HepG2 (cell line): Measurements from ENCODE around the gene FIBP. TPM values are rescaled to one million over a fixed set of nuclear protein-coding genes. Genes with fewer than 3 reads are reported as not detected.

Source experiments
- CBX2 ChIP-seq, 2 experiments: fragments of 200-600 bp in 1 of 2; sonication (generic); formaldehyde crosslinking in 1 of 2; IDR thresholded peaks; 2 replicates each; pipeline versions ENCODE4 v1.7.0 to v1.8.1; 2018 to 2022; ENCODE audit warnings: low read depth in 2 of 2, low read length in 1 of 2, mild to moderate bottlenecking in 1 of 2, missing genetic modification reagents in 1 of 2
- GABPA ChIP-seq, 2 experiments: IDR thresholded peaks; 2 replicates each; pipeline ENCODE4 v1.6.1; 2011 to 2016; ENCODE audit warnings: low read depth in 2 of 2, low read length in 1 of 2, missing biosample characterization in 1 of 2, missing genetic modification characterization in 1 of 2
- PHF8 ChIP-seq: sonication (generic); formaldehyde crosslinking; IDR thresholded peaks from 2 replicates; pipeline ENCODE4 v1.5.0; 2020; ENCODE audit warnings: missing genetic modification reagents
- TFE3 ChIP-seq: IDR thresholded peaks from 2 replicates; pipeline ENCODE4 v1.6.1; 2016
- THAP9 ChIP-seq: sonication (generic); formaldehyde crosslinking; IDR thresholded peaks from 2 replicates; pipeline ENCODE4; 2020; ENCODE audit warnings: missing genetic modification reagents, mild to moderate bottlenecking, borderline replicate concordance
- ZBTB10 ChIP-seq: sonication (generic); formaldehyde crosslinking; IDR thresholded peaks from 2 replicates; pipeline ENCODE4 v1.4.0; 2020; ENCODE audit warnings: missing genetic modification reagents, borderline replicate concordance
- ZFP91 ChIP-seq: sonication (generic); formaldehyde crosslinking; IDR thresholded peaks from 2 replicates; pipeline ENCODE4 v1.9.0; 2022; ENCODE audit warnings: missing genetic modification reagents, mild to moderate bottlenecking, borderline replicate concordance
- ZNF550 ChIP-seq: sonication (generic); formaldehyde crosslinking; IDR thresholded peaks from 2 replicates; pipeline ENCODE4 v1.4.0; 2020; ENCODE audit warnings: mild to moderate bottlenecking, missing genetic modification reagents, borderline replicate concordance
- ZNF773 ChIP-seq: sonication (generic); formaldehyde crosslinking; IDR thresholded peaks from 2 replicates; pipeline ENCODE4 v1.4.0; 2020; ENCODE audit warnings: missing genetic modification reagents, borderline replicate concordance
- ZNF816 ChIP-seq: sonication (generic); formaldehyde crosslinking; IDR thresholded peaks from 2 replicates; pipeline ENCODE4 v1.8.0; 2022; ENCODE audit warnings: missing genetic modification reagents, mild to moderate bottlenecking, borderline replicate concordance
- ZSCAN21 ChIP-seq: sonication (generic); formaldehyde crosslinking; IDR thresholded peaks from 2 replicates; pipeline ENCODE4 v1.8.0; 2022; ENCODE audit warnings: mild to moderate bottlenecking, missing genetic modification reagents, moderate library complexity, borderline replicate concordance
- polyA plus RNA-seq, 8 experiments: library from polyadenylated mRNA; depleted of rRNA in 3 of 8; stranded (reverse) in 7 of 8; unstranded in 1 of 8; fragments of >200 nt; fragmentation: Illumina TruSeq in 4 of 8; extraction: Trizol in 4 of 8; gene quantifications; 2 replicates each; pipeline versions ENCODE4 v1.2.1 to v1.2.3, GENCODE V29; 2011 to 2016; ENCODE audit warnings: low read depth in 4 of 8, missing spikeins in 1 of 8, mixed read lengths in 1 of 8; ENCODE audit not compliant: insufficient read depth in 1 of 8
- total RNA-seq, 5 experiments: library from RNA; depleted of rRNA; stranded (reverse); fragments of >200 nt; fragmentation: Illumina TruSeq; extraction: Trizol; gene quantifications; 2 replicates each; pipeline ENCODE4 v1.2.3, GENCODE V29; 2016; ENCODE audit warnings: low read depth in 1 of 5
- TF ChIP-seq, protein P1 (sequence below): sonication (generic); formaldehyde crosslinking; IDR thresholded peaks from 2 replicates; pipeline ENCODE4 v1.4.0; 2020; ENCODE audit warnings: missing genetic modification reagents, borderline replicate concordance

Gene FIBP
- total and polyA plus RNA-seq, 2 of the 13 experiments (the other 11 are each of a cell fraction or from before 2014, with no cell fraction given): 42.9 to 62.1 TPM

DNA sequence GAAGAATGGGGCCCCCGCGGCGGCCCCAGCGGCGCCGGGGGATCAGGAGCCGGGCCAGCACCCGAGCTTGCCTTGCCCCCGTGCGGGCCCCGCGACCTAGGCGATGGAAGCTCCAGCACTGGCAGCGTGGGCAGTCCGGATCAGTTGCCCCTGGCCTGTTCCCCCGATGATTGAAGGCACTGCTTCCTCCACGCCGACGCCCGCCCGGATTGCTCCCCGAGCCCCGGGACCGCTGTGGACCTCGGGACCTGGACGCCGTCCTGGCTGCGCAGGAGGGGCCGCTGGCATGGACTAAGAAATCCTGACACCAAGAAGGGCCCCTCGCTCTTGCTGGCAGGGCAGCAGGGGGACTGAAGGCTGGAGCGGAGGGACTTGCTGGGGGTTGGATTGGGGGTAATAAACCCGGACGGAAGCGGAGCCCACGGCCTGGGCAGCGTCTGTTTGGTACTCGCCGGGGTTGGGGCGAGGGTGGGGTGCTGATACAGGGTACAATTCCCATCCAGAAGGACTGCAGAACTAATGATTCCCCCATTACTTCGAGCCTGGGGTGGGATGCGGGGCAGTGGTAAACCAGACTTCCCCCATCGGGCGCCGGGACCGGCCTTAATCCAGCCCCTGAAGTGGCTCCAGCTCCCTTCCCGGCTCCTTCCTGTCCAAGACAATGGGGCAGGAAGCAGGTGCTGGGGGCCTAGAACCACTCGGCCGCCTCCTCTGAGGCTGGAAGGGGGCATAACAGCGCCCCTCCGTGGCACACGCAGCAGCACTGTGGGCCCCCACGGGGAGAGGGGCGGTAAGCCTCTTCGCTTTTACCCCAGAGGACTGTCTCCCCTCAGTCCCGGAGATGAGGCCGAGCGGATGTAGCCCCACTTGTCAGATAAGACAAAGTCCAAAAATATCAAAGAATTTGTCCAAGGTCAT lies 3.2 kb upstream of the FIBP start (continued):
- TF ChIP-seq ZBTB10 (CRISPR knock-in tag) (peak; percentile 88; the same call in 1 of the 2 replicates), CBX2 (IDR thresholded peaks at IDR 0.05; ENCODE audit: low read depth, low read length) (no peak), CBX2 (CRISPR knock-in tag; IDR thresholded peaks at IDR 0.05; ENCODE audit: low read depth) (no peak), TFE3 (CRISPR knock-in tag) (no peak; the same call in 1 of the 2 replicates), GABPA (IDR thresholded peaks at IDR 0.05; ENCODE audit: low read depth, low read length) (no peak), GABPA (CRISPR knock-in tag; IDR thresholded peaks at IDR 0.05; ENCODE audit: low read depth) (peak; percentile 74), ZSCAN21 (peak; percentile 61; the same call in 1 of the 2 replicates), ZNF550 (CRISPR knock-in tag) (peak; percentile 35; the same call in 1 of the 2 replicates), PHF8 (CRISPR knock-in tag) (peak; percentile 45; the same call in 1 of the 2 replicates), ZNF816 (CRISPR knock-in tag) (0 out of 2 replicates have a peak, but pooled peaks have one; percentile 39), ZNF773 (CRISPR knock-in tag) (no peak), THAP9 (CRISPR knock-in tag) (peak; percentile 43; the same call in 1 of the 2 replicates), ZFP91 (CRISPR knock-in tag) (peak; percentile 32; the same call in 1 of the 2 replicates)
- TF ChIP-seq, protein P1, sequence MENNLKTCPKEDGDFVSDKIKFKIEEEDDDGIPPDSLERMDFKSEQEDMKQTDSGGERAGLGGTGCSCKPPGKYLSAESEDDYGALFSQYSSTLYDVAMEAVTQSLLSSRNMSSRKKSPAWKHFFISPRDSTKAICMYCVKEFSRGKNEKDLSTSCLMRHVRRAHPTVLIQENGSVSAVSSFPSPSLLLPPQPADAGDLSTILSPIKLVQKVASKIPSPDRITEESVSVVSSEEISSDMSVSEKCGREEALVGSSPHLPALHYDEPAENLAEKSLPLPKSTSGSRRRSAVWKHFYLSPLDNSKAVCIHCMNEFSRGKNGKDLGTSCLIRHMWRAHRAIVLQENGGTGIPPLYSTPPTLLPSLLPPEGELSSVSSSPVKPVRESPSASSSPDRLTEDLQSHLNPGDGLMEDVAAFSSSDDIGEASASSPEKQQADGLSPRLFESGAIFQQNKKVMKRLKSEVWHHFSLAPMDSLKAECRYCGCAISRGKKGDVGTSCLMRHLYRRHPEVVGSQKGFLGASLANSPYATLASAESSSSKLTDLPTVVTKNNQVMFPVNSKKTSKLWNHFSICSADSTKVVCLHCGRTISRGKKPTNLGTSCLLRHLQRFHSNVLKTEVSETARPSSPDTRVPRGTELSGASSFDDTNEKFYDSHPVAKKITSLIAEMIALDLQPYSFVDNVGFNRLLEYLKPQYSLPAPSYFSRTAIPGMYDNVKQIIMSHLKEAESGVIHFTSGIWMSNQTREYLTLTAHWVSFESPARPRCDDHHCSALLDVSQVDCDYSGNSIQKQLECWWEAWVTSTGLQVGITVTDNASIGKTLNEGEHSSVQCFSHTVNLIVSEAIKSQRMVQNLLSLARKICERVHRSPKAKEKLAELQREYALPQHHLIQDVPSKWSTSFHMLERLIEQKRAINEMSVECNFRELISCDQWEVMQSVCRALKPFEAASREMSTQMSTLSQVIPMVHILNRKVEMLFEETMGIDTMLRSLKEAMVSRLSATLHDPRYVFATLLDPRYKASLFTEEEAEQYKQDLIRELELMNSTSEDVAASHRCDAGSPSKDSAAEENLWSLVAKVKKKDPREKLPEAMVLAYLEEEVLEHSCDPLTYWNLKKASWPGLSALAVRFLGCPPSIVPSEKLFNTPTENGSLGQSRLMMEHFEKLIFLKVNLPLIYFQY: 0 out of 2 replicates have a peak, but pooled peaks have one; percentile 19
